Keratinocyte (primary cell): ENCODE data around the gene NRG2. TPM values are rescaled to one million over a fixed set of nuclear protein-coding genes. Genes with fewer than 3 reads are reported as not detected.

ENCODE experiments used
- DNase-seq: peaks from one replicate; pipeline ENCODE4 v3.0.0-alpha.2; 2011; ENCODE audit warnings: low read depth, missing footprints, low spot score
- FAIRE-seq: peaks from 2 replicates; lab custom pipeline; 2011; peaks lifted over from hg19 to GRCh38; lab: Jason Lieb, UNC
- H2AFZ ChIP-seq: 2 replicates; pipeline ENCODE4 v1.6.0; 2012; ENCODE audit warnings: low read length, control low read depth, inconsistent platforms; ENCODE audit not compliant: control insufficient read depth
- H3K27ac ChIP-seq: 2 replicates; pipeline ENCODE4 v1.5.1; 2011; ENCODE audit warnings: low read length; ENCODE audit not compliant: control insufficient read depth, insufficient read depth
- H3K27me3 ChIP-seq: 3 replicates; pipeline ENCODE4 v1.6.0; 2011; ENCODE audit warnings: low read length; ENCODE audit not compliant: control insufficient read depth, insufficient read depth; ENCODE audit errors: extremely low read depth
- H3K36me3 ChIP-seq, 2 experiments: 2 replicates in 1 of 2; 3 replicates in 1 of 2; pipeline ENCODE4 v1.5.1; 2011; ENCODE audit warnings: low read length in 2 of 2, mild to moderate bottlenecking in 1 of 2; ENCODE audit not compliant: control insufficient read depth in 2 of 2, insufficient read depth in 2 of 2; ENCODE audit errors: extremely low read depth in 1 of 2
- H3K4me1 ChIP-seq: 3 replicates; pipeline ENCODE4 v1.5.1; 2011; ENCODE audit warnings: low read length; ENCODE audit not compliant: control insufficient read depth, insufficient read depth; ENCODE audit errors: extremely low read depth
- H3K4me2 ChIP-seq: 3 replicates; pipeline ENCODE4 v1.6.0; 2011; ENCODE audit warnings: low read depth, low read length; ENCODE audit not compliant: control insufficient read depth, insufficient read depth; ENCODE audit errors: extremely low read depth
- H3K4me3 ChIP-seq, 3 experiments: fragments of 200-600 bp in 1 of 3; sonication (generic) in 1 of 3; 2 replicates in 2 of 3; 3 replicates in 1 of 3; pipeline ENCODE4 v1.5.1; 2011 to 2016; ENCODE audit warnings: low read length in 3 of 3, mild to moderate bottlenecking in 3 of 3, control low read depth in 2 of 3, inconsistent platforms in 1 of 3, low read depth in 1 of 3, mixed read lengths in 1 of 3, mixed run types in 1 of 3, moderate library complexity in 1 of 3; ENCODE audit not compliant: control insufficient read depth in 2 of 3, insufficient read depth in 2 of 3; ENCODE audit errors: extremely low read depth in 1 of 3
- H3K79me2 ChIP-seq: 2 replicates; pipeline ENCODE4 v1.6.0; 2012; ENCODE audit warnings: low read length; ENCODE audit not compliant: control insufficient read depth, insufficient read depth
- H3K9ac ChIP-seq: 3 replicates; pipeline ENCODE4 v1.6.0; 2011; ENCODE audit warnings: low read length; ENCODE audit not compliant: control insufficient read depth, insufficient read depth; ENCODE audit errors: extremely low read depth
- H3K9me1 ChIP-seq: 3 replicates; pipeline ENCODE4 v1.6.0; 2011; ENCODE audit warnings: low read length; ENCODE audit not compliant: control insufficient read depth, insufficient read depth; ENCODE audit errors: extremely low read depth
- H3K9me3 ChIP-seq: 2 replicates; pipeline ENCODE4 v1.5.1; 2012; ENCODE audit warnings: low read depth, low read length; ENCODE audit not compliant: control insufficient read depth
- H4K20me1 ChIP-seq: 3 replicates; pipeline ENCODE4 v1.6.0; 2011; ENCODE audit warnings: low read length; ENCODE audit not compliant: control insufficient read depth, insufficient read depth; ENCODE audit errors: extremely low read depth
- EZH2 ChIP-seq: IDR thresholded peaks from one replicate; pipeline ENCODE4 v1.6.1; 2012; ENCODE audit warnings: inconsistent platforms, mild to moderate bottlenecking, low read length, moderate library complexity
- dilution Hi-C: fragments of 300-500 bp; cut with MboI; formaldehyde crosslinking; loops from one replicate; pipeline ENCODE4 v1.7.0; 2020; ENCODE audit warnings: low sequenced_read_pairs; ENCODE audit not compliant: extremely low pct_ligation_motif_present
- polyA plus RNA-seq, 5 experiments: library from polyadenylated mRNA; depleted of rRNA in 3 of 5; stranded (reverse) in 3 of 5; stranded (forward) in 1 of 5; unstranded in 1 of 5; fragments of >200 nt; gene quantifications; 1 replicate in 1 of 5; 2 replicates in 3 of 5; 3 replicates in 1 of 5; pipeline versions ENCODE4 v1.2.1 to v1.2.3, GENCODE V29; 2011 to 2012; ENCODE audit warnings: missing spikeins in 2 of 5, low read depth in 1 of 5, low replicate concordance in 1 of 5
- TF ChIP-seq, protein P1 (sequence below), 3 experiments: IDR thresholded peaks in 1 of 3; conservative IDR thresholded peaks in 1 of 3; optimal IDR thresholded peaks in 1 of 3; 2 replicates in 2 of 3; 3 replicates in 1 of 3; pipeline versions ENCODE3 to v1.5.1; 2011; ENCODE audit warnings: low read length in 3 of 3, mild to moderate bottlenecking in 3 of 3, moderate library complexity in 2 of 3, control low read depth in 1 of 3, inconsistent platforms in 1 of 3; ENCODE audit not compliant: insufficient read depth in 2 of 3; ENCODE audit errors: extremely low read depth in 1 of 3

Gene NRG2
- polyA plus RNA-seq, 1 donor (not counting 4 experiments of a cell fraction or from before 2014, with no cell fraction given): 0.13 TPM

DNA sequence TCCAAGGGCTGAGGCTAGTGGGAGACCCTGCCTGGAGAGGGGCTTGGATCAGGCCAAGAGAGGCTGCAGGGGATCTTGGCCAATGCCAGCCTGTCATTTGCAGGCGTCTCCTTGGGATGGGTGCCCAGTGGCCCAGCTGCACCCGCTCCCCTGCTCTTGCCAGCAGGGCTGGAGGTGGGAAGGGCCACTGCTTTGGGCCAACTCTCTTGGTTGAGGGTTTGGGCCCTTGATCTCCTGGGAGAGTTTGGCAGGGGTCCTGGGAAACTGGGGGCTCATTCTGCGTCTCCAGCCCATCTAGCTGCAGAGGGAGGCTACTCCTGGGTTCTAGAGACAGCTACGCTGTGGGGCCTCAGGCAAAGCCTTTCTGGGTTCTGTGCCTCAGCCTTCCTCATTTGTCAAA is 237.0 kb downstream of the NRG2 start:
- H2AFZ ChIP-seq: no peak overlapping the region

DNA sequence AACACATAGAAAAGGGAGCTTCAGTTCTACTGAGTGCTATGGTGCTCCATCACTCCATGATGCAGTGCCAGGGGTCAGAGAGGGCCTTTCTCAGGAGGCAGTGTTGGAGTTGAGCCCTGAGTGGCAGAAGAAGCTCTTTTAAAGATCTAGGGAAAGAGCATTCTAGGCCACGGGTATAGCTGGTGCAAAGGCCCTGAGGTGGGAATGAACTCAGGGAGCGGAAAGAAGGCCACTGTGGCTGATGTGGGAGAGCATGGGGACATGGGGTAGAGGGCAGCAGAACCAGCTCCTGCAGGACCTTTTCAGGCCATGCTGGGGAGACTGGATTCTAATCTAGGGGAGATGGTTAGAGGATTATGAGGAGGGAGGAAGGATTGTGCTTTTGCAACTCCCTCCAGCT is 237.6 kb downstream of the NRG2 start:
- DNase-seq (no peak), FAIRE-seq (no peak)
- Histone ChIP-seq H3K4me3 (no peak overlapping the region), H3K9me1 (no peaks in the 10 kb centered on the region), H3K36me3 (no peaks in the 10 kb centered on the region), H3K79me2 (no peaks in the 10 kb centered on the region), H3K27me3 (peaks cover 8% of the 10 kb centered on the region), H3K4me1 (no peaks in the 10 kb centered on the region), H3K27ac (no peak overlapping the region), H3K9me3 (no peaks in the 10 kb centered on the region), H4K20me1 (no peaks in the 10 kb centered on the region), H2AFZ (no peak overlapping the region), H3K4me2 (no peak overlapping the region), H3K9ac (no peak overlapping the region)
- TF ChIP-seq EZH2: no peak
- TF ChIP-seq, protein P1, sequence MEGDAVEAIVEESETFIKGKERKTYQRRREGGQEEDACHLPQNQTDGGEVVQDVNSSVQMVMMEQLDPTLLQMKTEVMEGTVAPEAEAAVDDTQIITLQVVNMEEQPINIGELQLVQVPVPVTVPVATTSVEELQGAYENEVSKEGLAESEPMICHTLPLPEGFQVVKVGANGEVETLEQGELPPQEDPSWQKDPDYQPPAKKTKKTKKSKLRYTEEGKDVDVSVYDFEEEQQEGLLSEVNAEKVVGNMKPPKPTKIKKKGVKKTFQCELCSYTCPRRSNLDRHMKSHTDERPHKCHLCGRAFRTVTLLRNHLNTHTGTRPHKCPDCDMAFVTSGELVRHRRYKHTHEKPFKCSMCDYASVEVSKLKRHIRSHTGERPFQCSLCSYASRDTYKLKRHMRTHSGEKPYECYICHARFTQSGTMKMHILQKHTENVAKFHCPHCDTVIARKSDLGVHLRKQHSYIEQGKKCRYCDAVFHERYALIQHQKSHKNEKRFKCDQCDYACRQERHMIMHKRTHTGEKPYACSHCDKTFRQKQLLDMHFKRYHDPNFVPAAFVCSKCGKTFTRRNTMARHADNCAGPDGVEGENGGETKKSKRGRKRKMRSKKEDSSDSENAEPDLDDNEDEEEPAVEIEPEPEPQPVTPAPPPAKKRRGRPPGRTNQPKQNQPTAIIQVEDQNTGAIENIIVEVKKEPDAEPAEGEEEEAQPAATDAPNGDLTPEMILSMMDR (optimal IDR thresholded peaks at IDR 0.05 in 1 of 3, IDR thresholded peaks at IDR 0.05 in 1 of 3, conservative IDR thresholded peaks at IDR 0.05 in 1 of 3; ENCODE audit: extremely low read depth in 1 of 3, insufficient read depth in 2 of 3, low read length in 3 of 3): no peak
- dilution Hi-C loops: no loop called here

More for the DNA sequence above, 237.0 kb downstream of the NRG2 start:
- DNase-seq (no peak), FAIRE-seq (no peak)
- Histone ChIP-seq H3K4me2 (no peak overlapping the region), H3K79me2 (no peaks in the 10 kb centered on the region), H3K9me1 (no peaks in the 10 kb centered on the region), H3K4me3 (no peak overlapping the region), H3K27me3 (peaks cover 8% of the 10 kb centered on the region), H3K9ac (no peak overlapping the region), H3K36me3 (no peaks in the 10 kb centered on the region), H3K9me3 (no peaks in the 10 kb centered on the region), H4K20me1 (no peaks in the 10 kb centered on the region), H3K4me1 (no peaks in the 10 kb centered on the region), H3K27ac (no peak overlapping the region)
- no peak for TF ChIP-seq EZH2
- TF ChIP-seq, protein P1 (optimal IDR thresholded peaks at IDR 0.05 in 1 of 3, IDR thresholded peaks at IDR 0.05 in 1 of 3, conservative IDR thresholded peaks at IDR 0.05 in 1 of 3; ENCODE audit: extremely low read depth in 1 of 3, insufficient read depth in 2 of 3, low read length in 3 of 3): no peak
- dilution Hi-C loops: no loop called here
